H9 (cell line): ENCODE measurements around the gene ME3. TPM values are rescaled to one million over a fixed set of nuclear protein-coding genes. Genes with fewer than 3 reads are reported as not detected.
A peak's percentile ranks its signal among the peaks of the same experiment; 100 is the strongest.

Source experiments
- DNase-seq: peaks from one replicate; pipeline ENCODE4 v3.0.0-alpha.2; 2017
- H2AFZ ChIP-seq: one replicate; pipeline ENCODE4 v1.6.1; 2013; ENCODE audit warnings: mild to moderate bottlenecking, low read length, control low read depth, moderate library complexity
- H2AK5ac ChIP-seq: 2 replicates; pipeline ENCODE4 v1.6.1; 2013; ENCODE audit warnings: low read length, control low read depth, mixed read lengths; ENCODE audit not compliant: insufficient read length
- H2BK120ac ChIP-seq: one replicate; pipeline ENCODE4 v1.6.1; 2013; ENCODE audit warnings: low read depth, mild to moderate bottlenecking, low read length, control low read depth, inconsistent platforms; ENCODE audit not compliant: poor library complexity, severe bottlenecking
- H2BK12ac ChIP-seq: 2 replicates; pipeline ENCODE4 v1.6.1; 2013; ENCODE audit warnings: low read length, control low read depth, mixed read lengths, low read depth; ENCODE audit not compliant: insufficient read length
- H2BK15ac ChIP-seq: 2 replicates; pipeline ENCODE4 v1.6.1; 2013; ENCODE audit warnings: low read depth, low read length, control low read depth
- H2BK20ac ChIP-seq: one replicate; pipeline ENCODE4 v1.6.1; 2013; ENCODE audit warnings: low read depth, mild to moderate bottlenecking, low read length, control low read depth, inconsistent platforms; ENCODE audit not compliant: poor library complexity, severe bottlenecking
- H2BK5ac ChIP-seq: 2 replicates; pipeline ENCODE4 v1.6.1; 2013; ENCODE audit warnings: low read length, control low read depth, mixed read lengths; ENCODE audit not compliant: insufficient read length
- H3K14ac ChIP-seq: 2 replicates; pipeline ENCODE4 v1.6.1; 2013; ENCODE audit warnings: low read length, control low read depth; ENCODE audit not compliant: insufficient read depth
- H3K18ac ChIP-seq: 2 replicates; pipeline ENCODE4 v1.6.1; 2013; ENCODE audit warnings: low read depth, mild to moderate bottlenecking, mixed read lengths, low read length, control low read depth; ENCODE audit not compliant: insufficient read length
- H3K23ac ChIP-seq: 2 replicates; pipeline ENCODE4 v1.6.1; 2013; ENCODE audit warnings: low read length, control low read depth, mixed read lengths, low read depth; ENCODE audit not compliant: insufficient read length
- H3K23me2 ChIP-seq: 2 replicates; pipeline ENCODE4 v1.6.1; 2013; ENCODE audit warnings: low read depth, mild to moderate bottlenecking, mixed read lengths, low read length, control low read depth; ENCODE audit not compliant: insufficient read length, poor library complexity, severe bottlenecking
- H3K27ac ChIP-seq: 2 replicates; pipeline ENCODE4 v1.5.1; 2013; ENCODE audit warnings: low read length, control low read depth, mixed read lengths, low read depth; ENCODE audit not compliant: insufficient read length
- H3K27me3 ChIP-seq: 2 replicates; pipeline ENCODE4 v1.6.1; 2013; ENCODE audit warnings: low read length, control low read depth, inconsistent platforms; ENCODE audit not compliant: insufficient read depth
- H3K4ac ChIP-seq: 2 replicates; pipeline ENCODE4 v1.6.1; 2013; ENCODE audit warnings: low read depth, mild to moderate bottlenecking, control low read depth, inconsistent platforms, low read length, moderate library complexity
- H3K4me1 ChIP-seq: 2 replicates; pipeline ENCODE4 v1.6.1; 2013; ENCODE audit warnings: low read length, control low read depth, inconsistent platforms; ENCODE audit not compliant: insufficient read depth
- H3K4me2 ChIP-seq: 2 replicates; pipeline ENCODE4 v1.6.1; 2013; ENCODE audit warnings: low read length, control low read depth, mixed read lengths; ENCODE audit not compliant: insufficient read length, insufficient read depth
- H3K56ac ChIP-seq: 2 replicates; pipeline ENCODE4 v1.6.1; 2013; ENCODE audit warnings: low read depth, mild to moderate bottlenecking, mixed read lengths, low read length, control low read depth; ENCODE audit not compliant: insufficient read length
- H3K79me1 ChIP-seq: 2 replicates; pipeline ENCODE4 v1.6.1; 2013; ENCODE audit warnings: low read depth, mild to moderate bottlenecking, moderate library complexity, low read length, control low read depth, inconsistent platforms; ENCODE audit not compliant: insufficient read depth, poor library complexity, severe bottlenecking
- H3K79me2 ChIP-seq: 2 replicates; pipeline ENCODE4 v1.6.1; 2013; ENCODE audit warnings: low read length, control low read depth, inconsistent platforms; ENCODE audit not compliant: insufficient read depth
- H3K9ac ChIP-seq: 2 replicates; pipeline ENCODE4 v1.6.1; 2013; ENCODE audit warnings: low read length, control low read depth, mixed read lengths; ENCODE audit not compliant: insufficient read length; ENCODE audit errors: extremely low read depth
- H3K9me3 ChIP-seq: one replicate; pipeline ENCODE4 v1.6.1; 2013; ENCODE audit warnings: low read depth, low read length, inconsistent platforms; ENCODE audit not compliant: control insufficient read depth
- H3T11ph ChIP-seq: one replicate; pipeline ENCODE4 v1.6.1; 2013; ENCODE audit warnings: mild to moderate bottlenecking, low read length, control low read depth, inconsistent platforms
- H4K20me1 ChIP-seq: one replicate; pipeline ENCODE4 v1.6.1; 2013; ENCODE audit not compliant: control insufficient read depth, insufficient read length, insufficient read depth
- H4K5ac ChIP-seq: 2 replicates; pipeline ENCODE4 v1.6.1; 2013; ENCODE audit warnings: low read depth, mild to moderate bottlenecking, mixed read lengths, low read length, control low read depth; ENCODE audit not compliant: insufficient read length
- H4K8ac ChIP-seq: replicated peaks from 2 replicates; pipeline ENCODE4 v1.6.1; 2013; ENCODE audit warnings: low read length, control low read depth, mixed read lengths, low read depth; ENCODE audit not compliant: insufficient read length
- H4K91ac ChIP-seq: 2 replicates; pipeline ENCODE4 v1.6.1; 2013; ENCODE audit warnings: low read depth, mild to moderate bottlenecking, moderate library complexity, mixed read lengths, low read length, control low read depth; ENCODE audit not compliant: insufficient read length
- H3K27ac Mint-ChIP-seq, 3 experiments: 2 replicates in 2 of 3; 3 replicates in 1 of 3; pipeline ENCODE4 v1.8.0; 2020 to 2021; ENCODE audit warnings: mixed read lengths in 3 of 3, mild to moderate bottlenecking in 1 of 3, moderate library complexity in 1 of 3
- H3K27me3 Mint-ChIP-seq: 2 replicates; pipeline ENCODE4 v1.8.0; 2021; ENCODE audit warnings: low read depth, mild to moderate bottlenecking, moderate library complexity, mixed read lengths
- H3K36me3 Mint-ChIP-seq, 3 experiments: 2 replicates in 2 of 3; 3 replicates in 1 of 3; pipeline ENCODE4 v1.8.0; 2020 to 2021; ENCODE audit warnings: low read depth in 3 of 3, mixed read lengths in 3 of 3; ENCODE audit not compliant: insufficient read depth in 1 of 3
- H3K4me1 Mint-ChIP-seq, 2 experiments: 2 replicates each; pipeline ENCODE4 v1.8.0; 2020; ENCODE audit warnings: mixed read lengths in 2 of 2
- H3K4me3 Mint-ChIP-seq, 2 experiments: 2 replicates in 1 of 2; 3 replicates in 1 of 2; pipeline ENCODE4 v1.8.0; 2020 to 2021; ENCODE audit warnings: mild to moderate bottlenecking in 2 of 2, mixed read lengths in 2 of 2, moderate library complexity in 1 of 2
- H3K9me3 Mint-ChIP-seq, 2 experiments: 2 replicates in 1 of 2; 3 replicates in 1 of 2; pipeline ENCODE4 v1.8.0; 2020; ENCODE audit warnings: mild to moderate bottlenecking in 2 of 2, mixed read lengths in 2 of 2, moderate library complexity in 1 of 2
- WGBS: extraction: QIAGEN DNeasy Blood & Tissue Kit; methylation state at CpG from one replicate; pipeline ENCODE4 v1.1.7; 2013; ENCODE audit warnings: missing lambda C conversion rate, low lambda C conversion rate, mixed read lengths; ENCODE audit not compliant: insufficient read length; ENCODE audit errors: extremely low coverage; 5-methylcytosine and 5-hydroxymethylcytosine counted together
- total RNA-seq: library from RNA; stranded (reverse); gene quantifications from 2 replicates; pipeline ENCODE4 v1.2.1, GENCODE V29; 2021
- TF ChIP-seq, protein P1 (sequence below): fragments of 200-600 bp; sonication (generic); conservative IDR thresholded peaks from 3 replicates; pipeline ENCODE4 v1.8.0; 2021; ENCODE audit warnings: antibody characterized with exemption, mild to moderate bottlenecking

The ME3 gene
- total RNA-seq, 1 experiment from 2014 or later = 2.8 TPM

DNA sequence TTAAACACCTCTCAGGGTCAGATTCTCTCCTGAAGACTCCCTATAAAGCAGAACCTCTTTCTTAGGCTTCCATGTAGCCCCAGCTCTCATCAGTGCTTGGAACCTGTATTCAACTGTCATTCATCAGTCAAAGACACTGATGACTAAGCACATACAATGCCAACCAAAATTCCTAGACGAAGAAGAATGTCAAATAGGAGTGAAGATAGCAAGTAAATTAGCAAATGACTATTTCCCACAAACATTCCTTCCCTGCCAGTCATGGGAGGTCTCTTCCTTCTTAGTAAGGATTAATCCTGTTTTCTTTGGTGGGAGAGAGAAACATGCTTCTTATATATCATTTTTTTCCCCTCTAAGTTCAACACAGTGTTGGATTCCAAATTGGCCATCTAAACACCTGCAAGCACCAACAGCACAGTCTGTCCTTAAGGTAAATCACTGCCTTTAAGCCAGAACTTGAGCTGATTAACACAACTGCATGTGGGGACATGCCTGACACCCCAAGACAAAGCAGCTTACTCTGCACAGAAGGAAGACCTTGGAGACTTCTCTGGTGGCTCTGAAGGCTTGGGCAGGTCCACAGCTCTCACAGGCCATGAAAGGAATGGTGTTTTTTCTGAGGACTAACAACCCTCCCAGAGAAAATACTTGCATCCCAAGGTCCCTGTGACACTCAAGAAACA is 47.5 kb upstream of the ME3 start:
- Histone ChIP-seq H3T11ph (no peak overlapping the region), H4K8ac (no peak overlapping the region), H3K27ac (no peak overlapping the region), H3K56ac (no peak overlapping the region), H2AFZ (no peak overlapping the region), H3K14ac (no peak overlapping the region), H2BK5ac (no peak overlapping the region), H3K79me1 (no peaks in the 10 kb centered on the region), H3K23me2 (no peaks in the 10 kb centered on the region), H2BK15ac (no peak overlapping the region), H2BK12ac (no peak overlapping the region), H3K9ac (no peak overlapping the region), H3K27me3 (no peaks in the 10 kb centered on the region), H4K5ac (no peak overlapping the region), H3K18ac (no peak overlapping the region), H2BK120ac (no peak overlapping the region), H3K9me3 (no peaks in the 10 kb centered on the region), H3K4me1 (0 out of 2 replicates have a peak, but pooled peaks cover 2% of the 10 kb centered on the region), H2AK5ac (no peak overlapping the region), H2BK20ac (no peak overlapping the region), H4K20me1 (no peaks in the 10 kb centered on the region), H4K91ac (no peak overlapping the region), H3K4me2 (no peak overlapping the region), H3K79me2 (no peaks in the 10 kb centered on the region), H3K23ac (no peak overlapping the region), H3K4ac (no peak overlapping the region)
- H3K4me3 Mint-ChIP-seq = no peak overlapping the region
- peaks cover 19 to 23% of the 10 kb centered on the region in 2 experiments for H3K9me3 Mint-ChIP-seq
- peak overlapping the region in 1 of 3 experiments; percentile 71; a peak in 1 of 7 replicates for H3K27ac Mint-ChIP-seq
- TF ChIP-seq, protein P1, sequence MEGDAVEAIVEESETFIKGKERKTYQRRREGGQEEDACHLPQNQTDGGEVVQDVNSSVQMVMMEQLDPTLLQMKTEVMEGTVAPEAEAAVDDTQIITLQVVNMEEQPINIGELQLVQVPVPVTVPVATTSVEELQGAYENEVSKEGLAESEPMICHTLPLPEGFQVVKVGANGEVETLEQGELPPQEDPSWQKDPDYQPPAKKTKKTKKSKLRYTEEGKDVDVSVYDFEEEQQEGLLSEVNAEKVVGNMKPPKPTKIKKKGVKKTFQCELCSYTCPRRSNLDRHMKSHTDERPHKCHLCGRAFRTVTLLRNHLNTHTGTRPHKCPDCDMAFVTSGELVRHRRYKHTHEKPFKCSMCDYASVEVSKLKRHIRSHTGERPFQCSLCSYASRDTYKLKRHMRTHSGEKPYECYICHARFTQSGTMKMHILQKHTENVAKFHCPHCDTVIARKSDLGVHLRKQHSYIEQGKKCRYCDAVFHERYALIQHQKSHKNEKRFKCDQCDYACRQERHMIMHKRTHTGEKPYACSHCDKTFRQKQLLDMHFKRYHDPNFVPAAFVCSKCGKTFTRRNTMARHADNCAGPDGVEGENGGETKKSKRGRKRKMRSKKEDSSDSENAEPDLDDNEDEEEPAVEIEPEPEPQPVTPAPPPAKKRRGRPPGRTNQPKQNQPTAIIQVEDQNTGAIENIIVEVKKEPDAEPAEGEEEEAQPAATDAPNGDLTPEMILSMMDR = no peak
- DNase-seq = no peak
- peaks cover 3 to 5% of the 10 kb centered on the region in 2 experiments; a peak in 2 of 4 replicates for H3K4me1 Mint-ChIP-seq
- H3K36me3 Mint-ChIP-seq = peaks cover 2 to 16% (median 8%) of the 10 kb centered on the region in 3 experiments; a peak in 5 of 7 replicates
- WGBS = no CpG with 5 or more reads among the region's 1 CpG
- no peaks in the 10 kb centered on the region; the same call in 1 of the 2 replicates for H3K27me3 Mint-ChIP-seq
